A673 (cell line): ENCODE results near the gene CRACDL. TPM values are rescaled to one million over a fixed set of nuclear protein-coding genes. Genes with fewer than 3 reads are reported as not detected.

Experiments used
- BruUV-seq: library from RNA; stranded (reverse); fragments of 400-500 nt; replicated peaks from 2 replicates; lab custom pipeline; 2021; lab: Mats Ljungman, UMichigan
- CTCF ChIA-PET: fragments of 300-600 bp; sonication (Branson Sonifier 250); formaldehyde crosslinking; loops from one replicate; lab custom pipeline; 2022; ENCODE audit warnings: antibody characterized with exemption; lab: Charles Lee
- POLR2A ChIA-PET: fragments of 300-600 bp; sonication (Branson Sonifier 250); formaldehyde crosslinking; loops from one replicate; lab custom pipeline; 2022; ENCODE audit warnings: antibody characterized with exemption; ENCODE audit not compliant: low non-redundant PET; lab: Charles Lee
- DNase-seq: peaks from one replicate; pipeline ENCODE4 v3.0.0-alpha.2; 2015; ENCODE audit warnings: low spot score
- H3K27ac ChIP-seq: fragments of 200-600 bp; sonication (generic); 2 replicates; pipeline ENCODE4 v1.5.1; 2016; ENCODE audit warnings: mixed run types, low read depth, mild to moderate bottlenecking, mixed read lengths, antibody characterized with exemption, low read length; ENCODE audit not compliant: poor library complexity, severe bottlenecking
- H3K27me3 ChIP-seq: fragments of 200-600 bp; sonication (generic); replicated peaks from 2 replicates; pipeline ENCODE4 v1.6.1; 2017; ENCODE audit warnings: mixed run types, low read depth, mild to moderate bottlenecking, mixed read lengths, antibody characterized with exemption, low read length; ENCODE audit not compliant: insufficient read depth, poor library complexity
- H3K36me3 ChIP-seq: fragments of 200-600 bp; sonication (generic); 2 replicates; pipeline ENCODE4 v1.6.1; 2016; ENCODE audit warnings: mixed run types, mild to moderate bottlenecking, mixed read lengths, antibody characterized with exemption, low read length; ENCODE audit not compliant: insufficient read depth, poor library complexity, severe bottlenecking
- H3K4me1 ChIP-seq: fragments of 200-600 bp; sonication (generic); 2 replicates; pipeline ENCODE4 v1.6.1; 2017; ENCODE audit warnings: mixed run types, mild to moderate bottlenecking, mixed read lengths, antibody characterized with exemption, low read length; ENCODE audit not compliant: insufficient read depth, poor library complexity, severe bottlenecking
- H3K4me3 ChIP-seq: fragments of 200-600 bp; sonication (generic); 2 replicates; pipeline ENCODE4 v1.5.1; 2016; ENCODE audit warnings: low read depth, mixed run types, mild to moderate bottlenecking, mixed read lengths, low read length; ENCODE audit not compliant: poor library complexity, severe bottlenecking
- H3K9me3 ChIP-seq: fragments of 200-600 bp; sonication (generic); 2 replicates; pipeline ENCODE4 v1.6.1; 2016; ENCODE audit warnings: mixed run types, low read depth, mild to moderate bottlenecking, mixed read lengths, antibody characterized with exemption, low read length; ENCODE audit not compliant: poor library complexity, severe bottlenecking
- EZH2 ChIP-seq: fragments of 200-600 bp; sonication (generic); IDR thresholded peaks from 2 replicates; pipeline ENCODE4 v1.6.1; 2017; ENCODE audit warnings: borderline replicate concordance, low read depth, mild to moderate bottlenecking, mixed read lengths, antibody characterized with exemption, low read length; ENCODE audit not compliant: poor library complexity, severe bottlenecking
- intact Hi-C: fragments of 100-400 bp; cut with micrococcal nuclease; formaldehyde crosslinking; loops from one replicate; pipeline ENCODE4 v1.10.0; 2022; ENCODE audit not compliant: unreplicated experiment
- total RNA-seq: library from RNA; stranded (reverse); gene quantifications from 2 replicates; pipeline ENCODE4 v1.2.3, GENCODE V29; 2021
- TF ChIP-seq, protein P1 (sequence below): fragments of 300-800, 200-600 bp; sonication (generic); conservative IDR thresholded peaks from 2 replicates; pipeline ENCODE4 v1.5.1; 2017; ENCODE audit warnings: low read depth, mild to moderate bottlenecking, antibody characterized with exemption, low read length, moderate library complexity, mixed read lengths

The CRACDL gene
- total RNA-seq, 1 experiment from 2014 or later, result not detected

DNA sequence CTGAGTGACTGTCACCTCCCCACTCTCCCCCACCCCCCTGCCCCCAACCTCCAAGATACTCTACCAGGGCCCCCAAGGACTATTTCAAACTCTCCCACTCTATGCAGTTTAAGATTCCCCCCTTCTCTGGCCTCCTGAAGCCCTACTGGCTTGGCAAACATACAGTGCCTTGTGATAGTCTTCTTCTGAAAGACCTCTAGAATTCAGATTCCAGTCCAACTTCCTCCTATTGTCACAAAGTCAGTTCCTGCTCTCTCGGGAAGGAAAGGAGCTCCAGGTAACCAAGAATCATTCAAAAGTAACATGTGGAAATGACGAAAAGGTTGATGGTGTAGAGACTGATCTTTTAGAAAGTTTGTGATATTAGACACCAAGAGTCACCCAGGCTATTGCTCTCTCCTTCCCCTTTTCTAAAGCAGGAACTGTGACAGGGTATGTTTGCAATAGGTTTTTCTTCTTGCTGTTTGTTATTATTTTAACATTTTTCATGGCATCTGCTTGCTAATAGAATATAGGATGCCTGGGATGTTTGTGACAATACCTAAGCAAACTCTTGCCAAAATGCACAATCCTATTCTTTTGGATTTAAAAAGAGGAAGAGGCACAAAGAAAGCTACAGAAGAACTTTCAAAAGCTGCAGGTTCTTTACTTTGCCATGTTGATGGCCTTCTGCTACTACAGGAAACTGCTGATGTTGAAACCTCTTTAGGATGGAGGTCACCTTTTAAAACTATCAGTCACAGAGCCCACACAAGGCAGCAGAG lies 111.6 kb downstream of the CRACDL start:
- TF ChIP-seq, protein P1, sequence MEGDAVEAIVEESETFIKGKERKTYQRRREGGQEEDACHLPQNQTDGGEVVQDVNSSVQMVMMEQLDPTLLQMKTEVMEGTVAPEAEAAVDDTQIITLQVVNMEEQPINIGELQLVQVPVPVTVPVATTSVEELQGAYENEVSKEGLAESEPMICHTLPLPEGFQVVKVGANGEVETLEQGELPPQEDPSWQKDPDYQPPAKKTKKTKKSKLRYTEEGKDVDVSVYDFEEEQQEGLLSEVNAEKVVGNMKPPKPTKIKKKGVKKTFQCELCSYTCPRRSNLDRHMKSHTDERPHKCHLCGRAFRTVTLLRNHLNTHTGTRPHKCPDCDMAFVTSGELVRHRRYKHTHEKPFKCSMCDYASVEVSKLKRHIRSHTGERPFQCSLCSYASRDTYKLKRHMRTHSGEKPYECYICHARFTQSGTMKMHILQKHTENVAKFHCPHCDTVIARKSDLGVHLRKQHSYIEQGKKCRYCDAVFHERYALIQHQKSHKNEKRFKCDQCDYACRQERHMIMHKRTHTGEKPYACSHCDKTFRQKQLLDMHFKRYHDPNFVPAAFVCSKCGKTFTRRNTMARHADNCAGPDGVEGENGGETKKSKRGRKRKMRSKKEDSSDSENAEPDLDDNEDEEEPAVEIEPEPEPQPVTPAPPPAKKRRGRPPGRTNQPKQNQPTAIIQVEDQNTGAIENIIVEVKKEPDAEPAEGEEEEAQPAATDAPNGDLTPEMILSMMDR, result no peak
- no peaks in the 10 kb centered on the region for H3K36me3 ChIP-seq
- DNase-seq, result no peak
- intact Hi-C loops, result no loop called here
- peaks cover 28% of the 10 kb centered on the region for H3K27me3 ChIP-seq
- no TSS peak for BruUV-seq
- H3K27ac ChIP-seq, result no peak overlapping the region
- ChIA-PET CTCF (no interaction called here), POLR2A (no interaction called here)
- H3K4me3 ChIP-seq, result no peak overlapping the region
- H3K4me1 ChIP-seq, result peaks cover 5% of the 10 kb centered on the region
- H3K9me3 ChIP-seq, result no peaks in the 10 kb centered on the region

DNA sequence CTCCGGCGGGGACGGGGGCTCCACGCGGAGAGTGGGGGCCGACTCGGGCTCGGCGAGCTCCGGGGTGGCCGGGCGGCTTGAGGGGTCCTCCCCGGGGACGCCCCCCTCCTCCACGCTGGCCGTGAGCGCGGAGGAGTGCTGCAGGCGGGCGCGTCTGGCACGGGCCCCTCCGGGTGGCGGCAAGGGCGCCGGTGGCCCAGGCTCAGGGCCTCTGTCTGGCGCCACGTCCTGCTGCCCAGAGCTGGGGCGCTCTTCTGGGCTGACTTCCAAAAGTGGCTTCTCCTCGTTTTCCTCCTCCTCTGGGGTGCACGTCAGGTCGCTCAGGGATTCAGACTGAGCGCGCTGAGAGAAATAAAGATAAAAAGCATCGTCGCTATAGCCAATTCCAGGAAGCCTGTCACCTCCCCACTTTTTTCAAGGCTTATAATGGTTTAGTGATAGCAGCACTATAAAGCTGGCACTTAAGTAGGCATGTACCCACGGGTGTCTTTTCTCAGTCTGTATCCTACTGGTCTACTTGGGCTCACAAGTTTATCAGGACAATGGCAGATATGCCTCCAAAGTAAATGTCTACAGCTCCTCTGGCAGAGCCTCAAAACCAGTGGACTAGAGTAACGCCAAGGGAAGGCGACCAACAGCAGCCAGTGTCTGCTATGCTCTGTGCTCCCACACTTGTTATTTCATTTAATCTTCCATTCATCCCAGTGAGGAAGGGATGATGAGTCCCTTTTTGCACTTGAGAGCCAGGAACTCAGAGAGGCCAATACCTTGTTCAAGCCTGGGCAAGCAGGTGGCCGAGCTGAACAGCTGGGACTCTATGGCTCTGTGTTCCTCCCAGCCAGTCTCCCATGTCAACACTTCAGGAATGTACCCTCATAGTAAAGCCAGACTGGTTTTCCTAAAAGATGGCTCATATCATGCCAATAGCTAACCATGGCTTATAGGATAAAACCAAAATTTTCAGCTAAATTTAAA lies 112.5 kb downstream of the CRACDL start:
- ChIA-PET POLR2A (no interaction called here), CTCF (interaction anchor here (0.9 kb wide), 1 partner anchor 174 kb away, joined by 3 read pairs; no protein-coding TSS in a partner anchor)
- Histone ChIP-seq H3K36me3 (no peaks in the 10 kb centered on the region), H3K4me1 (peaks cover 5% of the 10 kb centered on the region), H3K27me3 (peaks cover 28% of the 10 kb centered on the region), H3K4me3 (peak overlapping the region; percentile 32), H3K9me3 (no peaks in the 10 kb centered on the region), H3K27ac (no peak overlapping the region)
- TF ChIP-seq, protein P1, result no peak
- peak; percentile 54 for TF ChIP-seq EZH2
- BruUV-seq, result no TSS peak
- intact Hi-C loops, result no loop called here
- no peak for DNase-seq

DNA sequence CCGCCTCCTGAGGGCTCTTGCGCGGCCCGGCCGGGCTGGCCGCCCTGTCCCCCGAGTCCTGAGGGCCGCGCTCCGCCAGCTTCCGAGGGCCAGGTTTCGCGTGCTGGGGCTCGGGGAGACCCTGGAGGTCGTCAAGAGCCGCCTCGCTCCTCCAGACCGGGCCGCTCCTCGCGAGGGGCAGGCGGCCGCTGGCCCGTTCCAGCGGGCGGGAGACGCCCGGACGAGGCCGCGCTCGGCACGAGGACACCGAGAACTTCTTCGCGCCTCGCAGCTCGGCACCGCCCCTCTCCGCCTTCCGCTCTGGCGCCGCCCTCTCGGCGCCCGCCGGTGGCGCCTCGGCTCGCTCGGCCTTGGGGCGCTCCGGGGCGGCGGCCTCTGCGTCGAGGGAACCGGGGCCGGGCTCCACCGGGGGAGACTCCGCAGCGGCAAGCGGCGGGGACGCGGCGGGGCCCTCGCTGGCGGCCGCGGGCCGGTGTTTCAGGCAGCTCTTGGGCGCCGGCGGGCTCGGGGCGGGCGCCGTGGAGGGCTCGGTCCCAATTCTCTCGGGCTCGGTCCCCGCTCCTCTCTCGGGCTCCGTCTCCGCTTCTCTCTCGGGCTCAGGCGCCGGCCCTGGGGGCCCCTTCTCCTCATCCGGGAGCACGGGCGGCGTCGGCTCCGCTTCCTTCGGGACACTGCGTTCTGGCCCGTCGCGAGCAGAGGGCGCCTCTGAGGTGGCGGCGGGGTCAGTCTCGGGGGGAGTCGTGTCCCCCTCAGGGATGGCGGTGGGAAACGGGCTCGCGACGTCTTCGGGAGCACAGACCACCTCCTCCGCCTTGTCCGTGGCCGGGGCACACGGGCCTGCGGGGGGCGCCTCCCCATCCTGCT lies 113.5 kb downstream of the CRACDL start:
- CTCF ChIA-PET, result no interaction called here
- BruUV-seq, result no TSS peak
- intact Hi-C loops, result no loop called here
- Histone ChIP-seq H3K27ac (no peak overlapping the region), H3K4me3 (peak overlapping the region; percentile 32), H3K27me3 (peaks cover 27% of the 10 kb centered on the region), H3K36me3 (no peaks in the 10 kb centered on the region), H3K4me1 (peaks cover 5% of the 10 kb centered on the region), H3K9me3 (no peaks in the 10 kb centered on the region)
- DNase-seq, result no peak
- POLR2A ChIA-PET, result no interaction called here
- TF ChIP-seq, protein P1, result peak; percentile 31
- peak; percentile 69 for TF ChIP-seq EZH2
